ENCODE results near the gene TMC8.

The TMC8 gene

GRCh38 chr17:78107976-78108725 lies 22.4 kb upstream of the TMC8 start:
- Histone ChIP-seq H3K27me3 (ENCODE audit: insufficient read depth, low read length, poor library complexity, severe bottlenecking) (no peaks in the 10 kb centered on the region), H3K4me3 (ENCODE audit: low read length, poor library complexity, severe bottlenecking) (no peak overlapping the region), H3K9ac (ENCODE audit: low read depth, low read length, poor library complexity, severe bottlenecking) (no peak overlapping the region), H3K36me3 (ENCODE audit: insufficient read depth, low read length) (peaks cover 42% of the 10 kb centered on the region; the same call in 1 of the 2 replicates), H4K20me1 (ENCODE audit: insufficient read depth, low read length, poor library complexity, severe bottlenecking) (peaks cover 3% of the 10 kb centered on the region), H3K9me2 (replicated peaks; ENCODE audit: low read depth, low read length) (no peaks in the 10 kb centered on the region), H3K9me3 (ENCODE audit: insufficient read depth, low read depth, low read length) (no peaks in the 10 kb centered on the region), H3K4me1 (ENCODE audit: insufficient read depth, low read length, poor library complexity, severe bottlenecking) (peaks cover 4% of the 10 kb centered on the region), H3K4me2 (ENCODE audit: low read depth, low read length, poor library complexity, severe bottlenecking) (no peak overlapping the region), H3F3A (ENCODE audit: low read depth) (0 out of 2 replicates have a peak, but pooled peaks cover 7% of the 10 kb centered on the region), H3K79me2 (ENCODE audit: insufficient read depth, low read length) (no peaks in the 10 kb centered on the region), H2AFZ (ENCODE audit: low read length) (no peak overlapping the region)
- no peak for TF ChIP-seq EZH2phosphoT487 (IDR thresholded peaks at IDR 0.05; ENCODE audit: borderline replicate concordance)
- TF ChIP-seq, protein P1, sequence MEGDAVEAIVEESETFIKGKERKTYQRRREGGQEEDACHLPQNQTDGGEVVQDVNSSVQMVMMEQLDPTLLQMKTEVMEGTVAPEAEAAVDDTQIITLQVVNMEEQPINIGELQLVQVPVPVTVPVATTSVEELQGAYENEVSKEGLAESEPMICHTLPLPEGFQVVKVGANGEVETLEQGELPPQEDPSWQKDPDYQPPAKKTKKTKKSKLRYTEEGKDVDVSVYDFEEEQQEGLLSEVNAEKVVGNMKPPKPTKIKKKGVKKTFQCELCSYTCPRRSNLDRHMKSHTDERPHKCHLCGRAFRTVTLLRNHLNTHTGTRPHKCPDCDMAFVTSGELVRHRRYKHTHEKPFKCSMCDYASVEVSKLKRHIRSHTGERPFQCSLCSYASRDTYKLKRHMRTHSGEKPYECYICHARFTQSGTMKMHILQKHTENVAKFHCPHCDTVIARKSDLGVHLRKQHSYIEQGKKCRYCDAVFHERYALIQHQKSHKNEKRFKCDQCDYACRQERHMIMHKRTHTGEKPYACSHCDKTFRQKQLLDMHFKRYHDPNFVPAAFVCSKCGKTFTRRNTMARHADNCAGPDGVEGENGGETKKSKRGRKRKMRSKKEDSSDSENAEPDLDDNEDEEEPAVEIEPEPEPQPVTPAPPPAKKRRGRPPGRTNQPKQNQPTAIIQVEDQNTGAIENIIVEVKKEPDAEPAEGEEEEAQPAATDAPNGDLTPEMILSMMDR (conservative IDR thresholded peaks at IDR 0.05; ENCODE audit: low read length) = no peak

DNA sequence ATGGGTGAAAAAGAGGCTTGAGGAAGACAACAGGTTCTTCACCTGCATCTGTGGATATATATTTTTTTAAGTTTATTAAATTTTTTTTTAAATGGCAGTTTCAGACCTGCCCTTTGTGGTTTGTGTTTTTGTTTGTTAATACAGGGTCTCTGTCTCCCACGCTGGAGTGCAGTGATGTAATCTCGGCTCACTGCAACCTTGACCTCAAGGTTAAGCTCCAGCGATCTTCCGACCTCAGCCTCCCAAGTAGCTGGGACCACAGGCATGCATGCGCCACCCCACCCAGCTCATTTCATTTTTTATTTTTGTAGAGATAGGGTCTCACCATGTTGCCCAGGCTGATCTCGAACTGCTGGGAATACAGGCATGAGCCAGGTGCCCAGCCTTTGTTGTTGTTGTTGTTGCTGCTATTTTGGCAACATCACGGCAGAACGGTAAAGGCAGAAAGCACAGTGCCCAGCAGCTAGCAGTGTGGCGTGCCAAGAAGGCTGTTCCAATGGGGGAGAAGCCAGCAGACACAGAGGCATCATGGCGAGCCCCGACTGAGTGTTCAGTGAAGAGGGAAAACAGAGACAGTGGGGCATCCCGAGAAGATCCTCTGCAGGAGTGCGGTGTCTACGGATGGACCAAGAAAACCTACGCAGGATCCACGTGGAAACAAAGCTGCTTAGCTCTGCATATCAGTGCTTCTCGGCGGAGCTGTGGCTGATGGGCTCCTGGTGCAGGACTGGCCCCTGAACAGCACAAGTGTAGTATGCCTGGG lies 21.7 kb upstream of the TMC8 start:
- TF ChIP-seq, protein P1 (conservative IDR thresholded peaks at IDR 0.05; ENCODE audit: low read length) = no peak
- TF ChIP-seq EZH2phosphoT487 (IDR thresholded peaks at IDR 0.05; ENCODE audit: borderline replicate concordance) = no peak
- H3F3A ChIP-seq (ENCODE audit: low read depth) = 0 out of 2 replicates have a peak, but pooled peaks cover 7% of the 10 kb centered on the region
- H3K4me2 ChIP-seq (ENCODE audit: low read depth, low read length, poor library complexity, severe bottlenecking) = no peak overlapping the region
- H4K20me1 ChIP-seq (ENCODE audit: insufficient read depth, low read length, poor library complexity, severe bottlenecking) = peaks cover 10% of the 10 kb centered on the region
- H3K9ac ChIP-seq (ENCODE audit: low read depth, low read length, poor library complexity, severe bottlenecking) = no peak overlapping the region
- H3K27me3 ChIP-seq (ENCODE audit: insufficient read depth, low read length, poor library complexity, severe bottlenecking) = no peaks in the 10 kb centered on the region
- peaks cover 34% of the 10 kb centered on the region; the same call in 1 of the 2 replicates for H3K36me3 ChIP-seq (ENCODE audit: insufficient read depth, low read length)
- H2AFZ ChIP-seq (ENCODE audit: low read length) = no peak overlapping the region
- peaks cover 4% of the 10 kb centered on the region for H3K4me1 ChIP-seq (ENCODE audit: insufficient read depth, low read length, poor library complexity, severe bottlenecking)
- H3K9me3 ChIP-seq (ENCODE audit: insufficient read depth, low read depth, low read length) = no peaks in the 10 kb centered on the region
- H3K9me2 ChIP-seq (replicated peaks; ENCODE audit: low read depth, low read length) = no peaks in the 10 kb centered on the region
- no peaks in the 10 kb centered on the region for H3K79me2 ChIP-seq (ENCODE audit: insufficient read depth, low read length)
- H3K4me3 ChIP-seq (ENCODE audit: low read length, poor library complexity, severe bottlenecking) = no peak overlapping the region

GRCh38 chr17:78109489-78109761 lies 21.1 kb upstream of the TMC8 start:
- Histone ChIP-seq H3K4me2 (ENCODE audit: low read depth, low read length, poor library complexity, severe bottlenecking) (no peak overlapping the region), H3K4me1 (ENCODE audit: insufficient read depth, low read length, poor library complexity, severe bottlenecking) (peaks cover 4% of the 10 kb centered on the region), H3K9ac (ENCODE audit: low read depth, low read length, poor library complexity, severe bottlenecking) (no peak overlapping the region), H3K27me3 (ENCODE audit: insufficient read depth, low read length, poor library complexity, severe bottlenecking) (no peaks in the 10 kb centered on the region), H2AFZ (ENCODE audit: low read length) (no peak overlapping the region), H3K9me3 (ENCODE audit: insufficient read depth, low read depth, low read length) (no peaks in the 10 kb centered on the region), H3K36me3 (ENCODE audit: insufficient read depth, low read length) (peaks cover 29% of the 10 kb centered on the region; the same call in 1 of the 2 replicates), H3K9me2 (replicated peaks; ENCODE audit: low read depth, low read length) (no peaks in the 10 kb centered on the region), H4K20me1 (ENCODE audit: insufficient read depth, low read length, poor library complexity, severe bottlenecking) (peaks cover 10% of the 10 kb centered on the region), H3K79me2 (ENCODE audit: insufficient read depth, low read length) (no peaks in the 10 kb centered on the region), H3K4me3 (ENCODE audit: low read length, poor library complexity, severe bottlenecking) (no peak overlapping the region), H3F3A (ENCODE audit: low read depth) (0 out of 2 replicates have a peak, but pooled peaks cover 7% of the 10 kb centered on the region)
- TF ChIP-seq EZH2phosphoT487 (IDR thresholded peaks at IDR 0.05; ENCODE audit: borderline replicate concordance) = no peak
- TF ChIP-seq, protein P1 (conservative IDR thresholded peaks at IDR 0.05; ENCODE audit: low read length) = no peak

Data from Loucy (cell line).